ENCODE measurements around the gene PTPN1. TPM values are rescaled to one million over a fixed set of nuclear protein-coding genes. Genes with fewer than 3 reads are reported as not detected.

PTPN1 gene
- total and polyA plus RNA-seq, 4 donors = 5.8 to 10.6 (median 9.7) TPM

GRCh38 chr20:50633361-50633760 lies 123.2 kb downstream of the PTPN1 start:
- no peak overlapping the region for H3K27ac ChIP-seq (ENCODE audit: low read depth in 1 of 2, low read length in 2 of 2)
- DNase-seq (ENCODE audit: low spot score) = no peak
- no peaks in the 10 kb centered on the region for H3K36me3 ChIP-seq (ENCODE audit: control insufficient read depth in 4 of 4, insufficient read depth in 3 of 4, low read depth in 1 of 4, low read length in 3 of 4)
- 78% methylated on average over 10 of the region's 10 CpGs for WGBS
- H3K9ac ChIP-seq (ENCODE audit: low read depth in 1 of 2, low read length in 2 of 2) = no peak overlapping the region
- no peaks in the 10 kb centered on the region for H3K27me3 ChIP-seq (ENCODE audit: control insufficient read depth in 4 of 4, insufficient read depth in 4 of 4, low read length in 3 of 4)
- H3K4me3 ChIP-seq (ENCODE audit: low read depth in 1 of 3, low read length in 3 of 3) = no peak overlapping the region
- H3K9me3 ChIP-seq (ENCODE audit: control insufficient read depth in 4 of 4, low read length in 3 of 4) = no peaks in the 10 kb centered on the region
- H3K4me1 ChIP-seq (ENCODE audit: control insufficient read depth in 4 of 4, insufficient read depth in 4 of 4, low read length in 3 of 4) = peaks cover 0 to 14% (median 6%) of the 10 kb centered on the region in 4 donors
- TF ChIP-seq HNF4G (IDR thresholded peaks at IDR 0.05) (no peak), FOXA2 (IDR thresholded peaks at IDR 0.05) (no peak), RAD21 (IDR thresholded peaks at IDR 0.05) (no peak), EGR1 (IDR thresholded peaks at IDR 0.05; ENCODE audit: low read depth in 2 of 2) (no peak), MAX (IDR thresholded peaks at IDR 0.05) (no peak), ZBTB33 (IDR thresholded peaks at IDR 0.05) (no peak), TAF1 (conservative IDR thresholded peaks at IDR 0.05) (no peak), GABPA (IDR thresholded peaks at IDR 0.05 in 1 of 2, conservative IDR thresholded peaks at IDR 0.05 in 1 of 2) (no peak), YY1 (IDR thresholded peaks at IDR 0.05) (no peak), NR2F2 (IDR thresholded peaks at IDR 0.05) (no peak), JUND (IDR thresholded peaks at IDR 0.05) (no peak), FOXA1 (IDR thresholded peaks at IDR 0.05) (no peak)

GRCh38 chr20:50634191-50634590 lies 124.0 kb downstream of the PTPN1 start:
- no peak overlapping the region for H3K4me3 ChIP-seq (ENCODE audit: low read depth in 1 of 3, low read length in 3 of 3)
- no peak overlapping the region for H3K9ac ChIP-seq (ENCODE audit: low read depth in 1 of 2, low read length in 2 of 2)
- H3K27ac ChIP-seq (ENCODE audit: low read depth in 1 of 2, low read length in 2 of 2) = no peak overlapping the region
- peaks cover 0 to 14% (median 6%) of the 10 kb centered on the region in 4 donors for H3K4me1 ChIP-seq (ENCODE audit: control insufficient read depth in 4 of 4, insufficient read depth in 4 of 4, low read length in 3 of 4)
- H3K36me3 ChIP-seq (ENCODE audit: control insufficient read depth in 4 of 4, insufficient read depth in 3 of 4, low read depth in 1 of 4, low read length in 3 of 4) = no peaks in the 10 kb centered on the region
- H3K27me3 ChIP-seq (ENCODE audit: control insufficient read depth in 4 of 4, insufficient read depth in 4 of 4, low read length in 3 of 4) = no peaks in the 10 kb centered on the region
- 77% methylated on average over 6 of the region's 6 CpGs for whole genome bisulfite sequencing
- no peak for DNase-seq (ENCODE audit: low spot score)
- TF ChIP-seq CTCF (IDR thresholded peaks at IDR 0.05; ENCODE audit: low read depth, low read length, missing input control) = no peak
- TF ChIP-seq RXRA (IDR thresholded peaks at IDR 0.05) = no peak
- no peaks in the 10 kb centered on the region for H3K9me3 ChIP-seq (ENCODE audit: control insufficient read depth in 4 of 4, low read length in 3 of 4)

Small RNA genes within 50 kb of the gene (small RNA-seq; reads per million reads assigned to genes)
- gene COX6CP2 = not detected
- gene MIR1302-5 = not detected
- gene MIR645 = not detected
- not detected for gene RF00019

Other genes with a start within 250 kb of the PTPN1 start
- gene RIPOR3, start 181.2 kb downstream of the PTPN1 start, total RNA-seq = 10 to 100 TPM; 23.8 to 90.3 TPM
- 1 to 10 TPM; 5.6 to 8.9 TPM for gene RIPOR3, start 181.2 kb downstream of the PTPN1 start, polyA plus RNA-seq
- 1 to 10 TPM; 6.2 to 8.8 TPM for gene PARD6B, start 221.2 kb downstream of the PTPN1 start, total RNA-seq
- 1 to 10 TPM; 1.2 to 5.7 TPM for gene PARD6B, start 221.2 kb downstream of the PTPN1 start, polyA plus RNA-seq